ENCODE data around the gene TPD52L1.

GRCh38 chr6:125153391-125154117 is at the start of gene TPD52L1:
- TF ChIP-seq, protein P1, sequence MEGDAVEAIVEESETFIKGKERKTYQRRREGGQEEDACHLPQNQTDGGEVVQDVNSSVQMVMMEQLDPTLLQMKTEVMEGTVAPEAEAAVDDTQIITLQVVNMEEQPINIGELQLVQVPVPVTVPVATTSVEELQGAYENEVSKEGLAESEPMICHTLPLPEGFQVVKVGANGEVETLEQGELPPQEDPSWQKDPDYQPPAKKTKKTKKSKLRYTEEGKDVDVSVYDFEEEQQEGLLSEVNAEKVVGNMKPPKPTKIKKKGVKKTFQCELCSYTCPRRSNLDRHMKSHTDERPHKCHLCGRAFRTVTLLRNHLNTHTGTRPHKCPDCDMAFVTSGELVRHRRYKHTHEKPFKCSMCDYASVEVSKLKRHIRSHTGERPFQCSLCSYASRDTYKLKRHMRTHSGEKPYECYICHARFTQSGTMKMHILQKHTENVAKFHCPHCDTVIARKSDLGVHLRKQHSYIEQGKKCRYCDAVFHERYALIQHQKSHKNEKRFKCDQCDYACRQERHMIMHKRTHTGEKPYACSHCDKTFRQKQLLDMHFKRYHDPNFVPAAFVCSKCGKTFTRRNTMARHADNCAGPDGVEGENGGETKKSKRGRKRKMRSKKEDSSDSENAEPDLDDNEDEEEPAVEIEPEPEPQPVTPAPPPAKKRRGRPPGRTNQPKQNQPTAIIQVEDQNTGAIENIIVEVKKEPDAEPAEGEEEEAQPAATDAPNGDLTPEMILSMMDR (conservative IDR thresholded peaks at IDR 0.05; ENCODE audit: low read depth in 2 of 2), result peak; percentile 79 to 88
- TF ChIP-seq EZH2 (IDR thresholded peaks at IDR 0.05; ENCODE audit: low read depth, unreplicated experiment) (no peak), ZNF114 (CRISPR knock-in tag; IDR thresholded peaks at IDR 0.05) (peak; percentile 49; the same call in 1 of the 2 replicates), EZH2phosphoT487 (IDR thresholded peaks at IDR 0.05; ENCODE audit: unreplicated experiment) (no peak), JUNB (IDR thresholded peaks at IDR 0.05; ENCODE audit: unreplicated experiment) (no peak), POLR2AphosphoS5 (IDR thresholded peaks at IDR 0.05; ENCODE audit: low read depth) (no peak; the same call in 1 of the 2 replicates), ZNF331 (CRISPR knock-in tag; IDR thresholded peaks at IDR 0.05; ENCODE audit: low read depth) (no peak), NANOG (IDR thresholded peaks at IDR 0.05; ENCODE audit: borderline replicate concordance) (no peak), CREB1 (CRISPR knock-in tag; IDR thresholded peaks at IDR 0.05; ENCODE audit: low read depth) (no peak)
- TF ChIP-seq, protein P2, sequence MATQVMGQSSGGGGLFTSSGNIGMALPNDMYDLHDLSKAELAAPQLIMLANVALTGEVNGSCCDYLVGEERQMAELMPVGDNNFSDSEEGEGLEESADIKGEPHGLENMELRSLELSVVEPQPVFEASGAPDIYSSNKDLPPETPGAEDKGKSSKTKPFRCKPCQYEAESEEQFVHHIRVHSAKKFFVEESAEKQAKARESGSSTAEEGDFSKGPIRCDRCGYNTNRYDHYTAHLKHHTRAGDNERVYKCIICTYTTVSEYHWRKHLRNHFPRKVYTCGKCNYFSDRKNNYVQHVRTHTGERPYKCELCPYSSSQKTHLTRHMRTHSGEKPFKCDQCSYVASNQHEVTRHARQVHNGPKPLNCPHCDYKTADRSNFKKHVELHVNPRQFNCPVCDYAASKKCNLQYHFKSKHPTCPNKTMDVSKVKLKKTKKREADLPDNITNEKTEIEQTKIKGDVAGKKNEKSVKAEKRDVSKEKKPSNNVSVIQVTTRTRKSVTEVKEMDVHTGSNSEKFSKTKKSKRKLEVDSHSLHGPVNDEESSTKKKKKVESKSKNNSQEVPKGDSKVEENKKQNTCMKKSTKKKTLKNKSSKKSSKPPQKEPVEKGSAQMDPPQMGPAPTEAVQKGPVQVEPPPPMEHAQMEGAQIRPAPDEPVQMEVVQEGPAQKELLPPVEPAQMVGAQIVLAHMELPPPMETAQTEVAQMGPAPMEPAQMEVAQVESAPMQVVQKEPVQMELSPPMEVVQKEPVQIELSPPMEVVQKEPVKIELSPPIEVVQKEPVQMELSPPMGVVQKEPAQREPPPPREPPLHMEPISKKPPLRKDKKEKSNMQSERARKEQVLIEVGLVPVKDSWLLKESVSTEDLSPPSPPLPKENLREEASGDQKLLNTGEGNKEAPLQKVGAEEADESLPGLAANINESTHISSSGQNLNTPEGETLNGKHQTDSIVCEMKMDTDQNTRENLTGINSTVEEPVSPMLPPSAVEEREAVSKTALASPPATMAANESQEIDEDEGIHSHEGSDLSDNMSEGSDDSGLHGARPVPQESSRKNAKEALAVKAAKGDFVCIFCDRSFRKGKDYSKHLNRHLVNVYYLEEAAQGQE (IDR thresholded peaks at IDR 0.05; ENCODE audit: unreplicated experiment), result no peak

Measured in GM23338 (cell line).